ENCODE results near the gene HYAL3.
"Not testable (repeated sequence)": the region's sequence is repeated elsewhere in the genome, so short reads cannot be mapped to it uniquely, and the experiment has no call there.

Gene HYAL3

GRCh38 chr3:50268703-50269451 lies 30.3 kb downstream of the HYAL3 start, which contains the start of gene SEMA3B:
Gene SEMA3B, plus strand, starts transcription at chr3:50269147. Its CDS starts 94 bp downstream, at chr3:50269241.
- no peak for DNase-seq

GRCh38 chr3:50268276-50268675 lies 30.9 kb downstream of the HYAL3 start:
- DNase-seq = no peak

- no peak for DNase-seq
Observed at GRCh38 chr3:50267280-50267913, 31.8 kb downstream of the HYAL3 start.

GRCh38 chr3:50266836-50267235 lies 32.4 kb downstream of the HYAL3 start:
- no peak for DNase-seq

GRCh38 chr3:50266017-50266416 lies 33.2 kb downstream of the HYAL3 start:
- DNase-seq = no peak

GRCh38 chr3:50265571-50265970 lies 33.6 kb downstream of the HYAL3 start:
- no peak for DNase-seq

- DNase-seq = no peak
Observed at GRCh38 chr3:50264964-50265485, 34.2 kb downstream of the HYAL3 start.

- DNase-seq = no peak
Observed at GRCh38 chr3:50264383-50264963, 34.7 kb downstream of the HYAL3 start.

- DNase-seq = no peak
Observed at GRCh38 chr3:50263478-50264382, 35.5 kb downstream of the HYAL3 start.

GRCh38 chr3:50262778-50263177 lies 36.4 kb downstream of the HYAL3 start:
- no peak for DNase-seq

GRCh38 chr3:50262200-50262599 lies 37.0 kb downstream of the HYAL3 start:
- DNase-seq = not testable (repeated sequence)

GRCh38 chr3:50261505-50261904 lies 37.7 kb downstream of the HYAL3 start:
- no peak for DNase-seq

GRCh38 chr3:50260942-50261441 lies 38.2 kb downstream of the HYAL3 start:
- DNase-seq = no peak

GRCh38 chr3:50260027-50260941 lies 38.9 kb downstream of the HYAL3 start:
- DNase-seq = peak; percentile 75 to 77

- DNase-seq = no peak
Observed at GRCh38 chr3:50259432-50260026, 39.7 kb downstream of the HYAL3 start.

GRCh38 chr3:50258979-50259378 lies 40.2 kb downstream of the HYAL3 start:
- DNase-seq = no peak

- DNase-seq = no peak
Observed at GRCh38 chr3:50258029-50258680, 41.0 kb downstream of the HYAL3 start.

GRCh38 chr3:50256978-50257890 lies 42.0 kb downstream of the HYAL3 start:
- DNase-seq = peak in 1 of 2 experiments; percentile 22

- DNase-seq = peak in 1 of 2 experiments; percentile 60
Observed at GRCh38 chr3:50255251-50255615, 44.0 kb downstream of the HYAL3 start.

Data from NCI-H2081 (cell line).